DND-41 (cell line): Measurements from ENCODE around the gene SFSWAP.

ENCODE experiments used
- CTCF ChIP-seq: IDR thresholded peaks from 2 replicates; pipeline ENCODE4 v1.5.1; 2012; ENCODE audit warnings: borderline replicate concordance, low read length, moderate library complexity, mild to moderate bottlenecking; ENCODE audit not compliant: poor library complexity, severe bottlenecking; ENCODE audit errors: extremely low read depth
- EZH2 ChIP-seq: IDR thresholded peaks from 3 replicates; pipeline ENCODE4 v1.6.1; 2012; ENCODE audit warnings: borderline replicate concordance, low read depth, mild to moderate bottlenecking, moderate library complexity, low read length, inconsistent platforms; ENCODE audit not compliant: severe bottlenecking

- TF ChIP-seq CTCF (no peak), EZH2 (no peak)
Observed at GRCh38 chr12:131721548-131721947, 10.7 kb downstream of the SFSWAP start.
